B cell (primary cell): ENCODE data around the gene CA5A.

Experiments
- CTCF ChIP-seq: fragments of 200-600 bp; IDR thresholded peaks from one replicate; pipeline ENCODE4 v1.8.0; 2022; ENCODE audit warnings: antibody characterized with exemption, mild to moderate bottlenecking
- EZH2 ChIP-seq: IDR thresholded peaks from 2 replicates; pipeline ENCODE4 v1.6.1; 2012; ENCODE audit warnings: borderline replicate concordance, low read depth, mild to moderate bottlenecking, moderate library complexity, low read length; ENCODE audit not compliant: insufficient read depth, poor library complexity, severe bottlenecking

- TF ChIP-seq CTCF (no peak), EZH2 (no peak)
These were observed 43.0 kb upstream of the CA5A start for GRCh38 chr16:87979352-87979751.
